ENCODE results near the gene SERGEF. TPM values are rescaled to one million over a fixed set of nuclear protein-coding genes. Genes with fewer than 3 reads are reported as not detected.

The SERGEF gene
- total RNA-seq, 4 donors from 2014 or later: 42.1 to 61.6 (median 53.9) TPM

DNA sequence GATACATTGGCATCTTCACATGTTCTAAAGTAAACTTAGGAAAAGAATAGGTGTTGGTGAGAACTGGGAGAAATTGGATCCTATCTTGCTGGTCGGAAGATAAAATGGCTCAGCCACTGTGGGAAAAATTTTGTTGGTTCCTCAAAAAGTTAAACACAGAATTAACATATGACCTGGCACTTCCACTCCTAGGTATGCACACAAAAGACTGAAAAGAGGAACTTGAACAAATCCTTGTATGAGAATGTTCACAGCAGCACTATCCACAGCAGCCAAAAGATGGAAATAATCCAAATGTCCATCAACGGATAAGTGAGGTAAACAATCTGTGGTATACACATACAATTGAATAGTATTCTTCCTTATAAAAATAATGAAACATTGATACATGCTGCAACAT, 38.0 kb upstream of the SERGEF start:
- Histone ChIP-seq H3K27me3 (peaks cover 0 to 20% of the 10 kb centered on the region in 2 donors), H3K36me3 (peaks cover 0 to 5% (median 0%) of the 10 kb centered on the region in 3 donors), H3K4me3 (no peak overlapping the region), H3K9me3 (peaks cover 0 to 5% (median 0%) of the 10 kb centered on the region in 4 donors), H3K4me1 (peaks cover 0 to 8% (median 0%) of the 10 kb centered on the region in 4 donors), H3K27ac (no peak overlapping the region)
- DNase-seq (ENCODE audit: low spot score in 2 of 2): no peak
- WGBS, 2 donors: 75 to 84% methylated on average over 2 of the region's 2 CpGs
- no peak for TF ChIP-seq POLR2A (IDR thresholded peaks at IDR 0.05)
- TF ChIP-seq EP300 (IDR thresholded peaks at IDR 0.05): no peak
- TF ChIP-seq, protein P1, sequence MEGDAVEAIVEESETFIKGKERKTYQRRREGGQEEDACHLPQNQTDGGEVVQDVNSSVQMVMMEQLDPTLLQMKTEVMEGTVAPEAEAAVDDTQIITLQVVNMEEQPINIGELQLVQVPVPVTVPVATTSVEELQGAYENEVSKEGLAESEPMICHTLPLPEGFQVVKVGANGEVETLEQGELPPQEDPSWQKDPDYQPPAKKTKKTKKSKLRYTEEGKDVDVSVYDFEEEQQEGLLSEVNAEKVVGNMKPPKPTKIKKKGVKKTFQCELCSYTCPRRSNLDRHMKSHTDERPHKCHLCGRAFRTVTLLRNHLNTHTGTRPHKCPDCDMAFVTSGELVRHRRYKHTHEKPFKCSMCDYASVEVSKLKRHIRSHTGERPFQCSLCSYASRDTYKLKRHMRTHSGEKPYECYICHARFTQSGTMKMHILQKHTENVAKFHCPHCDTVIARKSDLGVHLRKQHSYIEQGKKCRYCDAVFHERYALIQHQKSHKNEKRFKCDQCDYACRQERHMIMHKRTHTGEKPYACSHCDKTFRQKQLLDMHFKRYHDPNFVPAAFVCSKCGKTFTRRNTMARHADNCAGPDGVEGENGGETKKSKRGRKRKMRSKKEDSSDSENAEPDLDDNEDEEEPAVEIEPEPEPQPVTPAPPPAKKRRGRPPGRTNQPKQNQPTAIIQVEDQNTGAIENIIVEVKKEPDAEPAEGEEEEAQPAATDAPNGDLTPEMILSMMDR (IDR thresholded peaks at IDR 0.05): no peak

DNA sequence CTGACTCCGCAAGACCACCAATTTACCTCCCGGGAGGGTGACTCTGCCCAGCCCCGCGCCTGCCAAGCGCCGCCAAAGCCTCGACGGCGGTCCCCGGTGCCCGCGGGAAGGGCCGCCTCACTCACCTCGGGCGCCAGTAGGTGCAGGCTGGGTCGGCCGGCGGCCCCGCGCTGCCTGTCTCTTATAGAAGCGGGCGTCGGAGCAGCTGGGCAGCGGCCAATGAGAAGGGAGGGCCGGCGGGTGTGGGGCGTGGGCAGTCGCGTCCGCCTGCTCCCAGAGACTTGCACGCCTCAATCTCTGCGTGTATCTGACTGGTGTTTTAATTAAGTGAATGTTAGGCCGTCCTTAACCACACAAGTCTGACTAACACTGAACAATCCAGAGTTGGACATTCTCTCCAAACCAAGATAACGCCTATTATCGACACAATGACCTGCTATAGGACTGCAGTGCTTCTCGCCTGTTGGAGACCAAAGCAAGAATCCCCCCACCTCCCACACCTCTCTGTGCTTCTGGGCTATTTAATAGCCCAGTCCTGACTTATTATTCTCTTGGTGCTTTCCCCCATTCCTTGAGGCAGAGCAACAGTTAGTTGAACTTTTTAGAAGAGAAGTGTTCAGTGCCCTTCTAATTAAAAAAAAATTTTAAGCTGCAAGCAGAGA, 33.4 kb upstream of the SERGEF start, which contains the start of gene TPH1:
TSS of gene TPH1 (minus strand) at position 154 of the 662 bp plus-strand sequence. CDS start 5,507 bp downstream, outside the sequence.
- Histone ChIP-seq H3K27ac (no peak within 1 kb of the TSS), H3K4me1 (peaks cover 0 to 8% (median 0%) of the 10 kb centered on the region in 4 donors), H3K9me3 (peaks cover 0 to 5% (median 0%) of the 10 kb centered on the region in 4 donors), H3K36me3 (peaks cover 0 to 5% (median 0%) of the 10 kb centered on the region in 3 donors), H3K27me3 (peaks cover 0 to 22% of the 10 kb centered on the region in 2 donors), H3K4me3 (peak within 1 kb of the TSS in 1 of 4 donors; percentile 22)
- no peak for DNase-seq (ENCODE audit: low spot score in 2 of 2)
- 9 to 12% methylated on average over 16 to 36 of the region's 36 CpGs for WGBS, 2 donors
- TF ChIP-seq, protein P1 (IDR thresholded peaks at IDR 0.05): no peak
- TF ChIP-seq POLR2A (IDR thresholded peaks at IDR 0.05) (no peak), EP300 (IDR thresholded peaks at IDR 0.05) (no peak)

DNA sequence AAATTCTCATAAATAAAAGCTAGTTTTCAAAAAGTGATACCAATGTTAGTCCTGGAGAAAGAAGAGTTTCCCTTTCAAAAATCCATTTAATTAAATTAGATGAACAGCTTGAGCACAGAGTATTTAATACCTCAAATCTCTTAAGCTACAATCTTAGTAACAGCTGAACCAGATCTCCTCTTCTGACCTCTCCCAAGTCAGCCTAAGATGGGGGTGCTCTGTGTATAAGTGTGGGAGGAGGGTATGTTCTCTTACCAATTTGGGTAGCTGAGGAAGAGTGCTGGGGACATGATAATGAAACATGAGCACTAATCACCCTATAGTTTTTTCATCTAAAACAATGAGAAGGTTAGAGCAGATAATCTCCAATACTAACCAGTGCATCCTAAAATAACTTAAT, 23.6 kb upstream of the SERGEF start:
- H3K9me3 ChIP-seq: no peaks in the 10 kb centered on the region
- H3K27me3 ChIP-seq: no peaks in the 10 kb centered on the region
- TF ChIP-seq, protein P1 (IDR thresholded peaks at IDR 0.05): no peak
- TF ChIP-seq POLR2A (IDR thresholded peaks at IDR 0.05): no peak
- TF ChIP-seq EP300 (IDR thresholded peaks at IDR 0.05): no peak
- H3K4me3 ChIP-seq: no peak overlapping the region
- H3K27ac ChIP-seq: no peak overlapping the region
- no peaks in the 10 kb centered on the region for H3K4me1 ChIP-seq
- DNase-seq (ENCODE audit: low spot score in 2 of 2): no peak
- no peaks in the 10 kb centered on the region for H3K36me3 ChIP-seq

- H3K36me3 ChIP-seq: no peaks in the 10 kb centered on the region
- H3K4me3 ChIP-seq: no peak overlapping the region
- 39 to 50% methylated on average over 2 of the region's 2 CpGs for WGBS, 2 donors
- no peaks in the 10 kb centered on the region for H3K9me3 ChIP-seq
- H3K27me3 ChIP-seq: no peaks in the 10 kb centered on the region
- no peak overlapping the region for H3K27ac ChIP-seq
- TF ChIP-seq POLR2A (IDR thresholded peaks at IDR 0.05) (no peak), EP300 (IDR thresholded peaks at IDR 0.05) (no peak)
- TF ChIP-seq, protein P1 (IDR thresholded peaks at IDR 0.05): no peak
- DNase-seq (ENCODE audit: low spot score in 2 of 2): no peak
- H3K4me1 ChIP-seq: no peaks in the 10 kb centered on the region
Measured at GRCh38 chr11:18027475-18027874, 14.6 kb upstream of the SERGEF start.

DNA sequence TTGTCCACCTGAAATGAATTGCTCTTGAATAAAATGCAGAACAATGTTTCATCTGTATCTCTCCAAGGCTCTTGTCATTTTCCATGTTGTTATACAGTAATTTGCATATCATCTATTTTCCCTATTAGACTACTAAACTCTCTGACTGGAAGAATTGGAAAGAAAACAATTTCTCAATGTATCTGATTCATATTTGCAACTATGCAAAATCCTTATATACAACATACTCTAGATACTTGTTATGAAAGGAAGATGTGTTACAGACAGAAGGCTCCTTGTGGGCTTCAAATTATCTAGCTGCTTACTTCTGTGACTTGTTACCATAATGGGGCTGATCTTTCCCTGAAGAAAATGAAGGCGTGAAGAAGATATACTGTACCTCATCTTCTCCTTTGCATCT, 9.6 kb upstream of the SERGEF start:
- WGBS, 2 donors: 64 to 73% methylated on average over 1 of the region's 1 CpG
- DNase-seq (ENCODE audit: low spot score in 2 of 2): no peak
- Histone ChIP-seq H3K36me3 (peaks cover 0 to 5% (median 0%) of the 10 kb centered on the region in 3 donors), H3K9me3 (no peaks in the 10 kb centered on the region), H3K27ac (no peak overlapping the region), H3K4me3 (no peak overlapping the region), H3K4me1 (no peaks in the 10 kb centered on the region), H3K27me3 (no peaks in the 10 kb centered on the region)
- no peak for TF ChIP-seq POLR2A (IDR thresholded peaks at IDR 0.05)
- TF ChIP-seq, protein P1 (IDR thresholded peaks at IDR 0.05): no peak
- no peak for TF ChIP-seq EP300 (IDR thresholded peaks at IDR 0.05)

Measured in tibial nerve (tissue), 4 donors.